Mesodermal cell (in vitro differentiated cells): ENCODE measurements around the gene SMIM29.

Source experiments
- H3K27ac ChIP-seq: 2 replicates; pipeline ENCODE4 v1.7.0; 2013; ENCODE audit warnings: mild to moderate bottlenecking, low read depth, low read length, moderate library complexity; ENCODE audit not compliant: severe bottlenecking
- H3K36me3 ChIP-seq: 2 replicates; pipeline ENCODE4 v1.7.1; 2013; ENCODE audit warnings: mild to moderate bottlenecking, low read length, moderate library complexity; ENCODE audit not compliant: control insufficient read depth, insufficient read depth
- H3K4me1 ChIP-seq: one replicate; pipeline ENCODE4 v1.7.1; 2013; ENCODE audit warnings: mild to moderate bottlenecking, low read length; ENCODE audit not compliant: insufficient read depth, control insufficient read depth, poor library complexity, severe bottlenecking
- H3K4me3 ChIP-seq: 2 replicates; pipeline ENCODE4 v1.7.0; 2013; ENCODE audit warnings: low read length, control low read depth, mild to moderate bottlenecking; ENCODE audit not compliant: insufficient read depth, poor library complexity, severe bottlenecking; ENCODE audit errors: extremely low read depth
- H3K9me3 ChIP-seq: 2 replicates; pipeline ENCODE4 v1.7.1; 2013; ENCODE audit warnings: mild to moderate bottlenecking, low read length, moderate library complexity; ENCODE audit not compliant: control insufficient read depth
- WGBS, 2 experiments: methylation state at CpG; one replicate each; pipeline ENCODE4 v1.1.5; 2013; ENCODE audit warnings: missing lambda C conversion rate in 2 of 2; ENCODE audit not compliant: insufficient coverage in 2 of 2; 5-methylcytosine and 5-hydroxymethylcytosine counted together

The SMIM29 gene

GRCh38 chr6:34218691-34219090 is 30.1 kb downstream of the SMIM29 start:
- 86% methylated on average over 2 of the region's 2 CpGs; no CpG with 5 or more reads in 1 of the 2 experiments for WGBS, 2 experiments

GRCh38 chr6:34213772-34214171 is 35.0 kb downstream of the SMIM29 start:
- Histone ChIP-seq H3K9me3 (no peaks in the 10 kb centered on the region), H3K4me1 (no peaks in the 10 kb centered on the region), H3K4me3 (no peak overlapping the region), H3K36me3 (no peaks in the 10 kb centered on the region), H3K27ac (no peak overlapping the region)
- WGBS, 2 experiments: 92% methylated on average over 3 of the region's 4 CpGs; no CpG with 5 or more reads in 1 of the 2 experiments

More at GRCh38 chr6:34218691-34219090, 30.1 kb downstream of the SMIM29 start:
- no peaks in the 10 kb centered on the region for H3K9me3 ChIP-seq
- H3K36me3 ChIP-seq: no peaks in the 10 kb centered on the region
- H3K4me3 ChIP-seq: no peak overlapping the region
- H3K27ac ChIP-seq: no peak overlapping the region
- no peaks in the 10 kb centered on the region for H3K4me1 ChIP-seq

GRCh38 chr6:34207695-34208443 is 40.9 kb downstream of the SMIM29 start:
- H3K36me3 ChIP-seq: no peaks in the 10 kb centered on the region
- WGBS, 2 experiments: 94 to 95% methylated on average over 3 to 4 of the region's 4 CpGs
- H3K9me3 ChIP-seq: no peaks in the 10 kb centered on the region
- H3K27ac ChIP-seq: no peak overlapping the region
- no peaks in the 10 kb centered on the region for H3K4me1 ChIP-seq
- H3K4me3 ChIP-seq: no peak overlapping the region

- Histone ChIP-seq H3K36me3 (no peaks in the 10 kb centered on the region), H3K9me3 (no peaks in the 10 kb centered on the region)
- 63 to 71% methylated on average over 7 of the region's 7 CpGs for WGBS, 2 experiments
These were observed 42.1 kb downstream of the SMIM29 start for GRCh38 chr6:34206726-34207125.

GRCh38 chr6:34205916-34206315 is 42.9 kb downstream of the SMIM29 start:
- no peaks in the 10 kb centered on the region for H3K4me1 ChIP-seq
- H3K27ac ChIP-seq: no peak overlapping the region
- H3K9me3 ChIP-seq: no peaks in the 10 kb centered on the region
- WGBS, 2 experiments: no CpG with 5 or more reads among the region's 2 CpGs
- H3K36me3 ChIP-seq: no peaks in the 10 kb centered on the region
- no peak overlapping the region for H3K4me3 ChIP-seq

More at GRCh38 chr6:34206726-34207125, 42.1 kb downstream of the SMIM29 start:
- H3K4me1 ChIP-seq: no peaks in the 10 kb centered on the region
- no peak overlapping the region for H3K4me3 ChIP-seq
- H3K27ac ChIP-seq: no peak overlapping the region

GRCh38 chr6:34205466-34205865 is 43.3 kb downstream of the SMIM29 start:
- H3K27ac ChIP-seq: no peak overlapping the region
- H3K4me1 ChIP-seq: no peaks in the 10 kb centered on the region
- H3K36me3 ChIP-seq: no peaks in the 10 kb centered on the region
- no peaks in the 10 kb centered on the region for H3K9me3 ChIP-seq
- no peak overlapping the region for H3K4me3 ChIP-seq
- 100% methylated on average over 3 of the region's 3 CpGs for WGBS, 2 experiments

GRCh38 chr6:34204693-34205092 is 44.1 kb downstream of the SMIM29 start:
- Histone ChIP-seq H3K36me3 (no peaks in the 10 kb centered on the region), H3K9me3 (no peaks in the 10 kb centered on the region), H3K4me1 (no peaks in the 10 kb centered on the region), H3K4me3 (no peak overlapping the region), H3K27ac (no peak overlapping the region)
- WGBS, 2 experiments: 81 to 100% methylated on average over 1 to 3 of the region's 4 CpGs

GRCh38 chr6:34202329-34203201 is 46.2 kb downstream of the SMIM29 start:
- H3K27ac ChIP-seq: no peak overlapping the region
- H3K36me3 ChIP-seq: no peaks in the 10 kb centered on the region
- 91 to 92% methylated on average over 12 to 14 of the region's 20 CpGs for WGBS, 2 experiments
- H3K9me3 ChIP-seq: no peaks in the 10 kb centered on the region
- no peaks in the 10 kb centered on the region for H3K4me1 ChIP-seq
- H3K4me3 ChIP-seq: no peak overlapping the region

- no peaks in the 10 kb centered on the region for H3K36me3 ChIP-seq
- no peak overlapping the region for H3K4me3 ChIP-seq
- H3K4me1 ChIP-seq: peaks cover 1% of the 10 kb centered on the region
- 100% methylated on average over 3 to 4 of the region's 4 CpGs for WGBS, 2 experiments
- H3K9me3 ChIP-seq: no peaks in the 10 kb centered on the region
- no peak overlapping the region for H3K27ac ChIP-seq
These were observed 47.2 kb downstream of the SMIM29 start for GRCh38 chr6:34201455-34202107.

- Histone ChIP-seq H3K36me3 (no peaks in the 10 kb centered on the region), H3K4me3 (no peak overlapping the region), H3K9me3 (no peaks in the 10 kb centered on the region), H3K4me1 (peaks cover 4% of the 10 kb centered on the region), H3K27ac (no peak overlapping the region)
- WGBS, 2 experiments: 88 to 89% methylated on average over 2 to 4 of the region's 5 CpGs
These were observed 48.4 kb downstream of the SMIM29 start for GRCh38 chr6:34200340-34200971.
